Measurements from ENCODE around the gene WDFY4.

DNA sequence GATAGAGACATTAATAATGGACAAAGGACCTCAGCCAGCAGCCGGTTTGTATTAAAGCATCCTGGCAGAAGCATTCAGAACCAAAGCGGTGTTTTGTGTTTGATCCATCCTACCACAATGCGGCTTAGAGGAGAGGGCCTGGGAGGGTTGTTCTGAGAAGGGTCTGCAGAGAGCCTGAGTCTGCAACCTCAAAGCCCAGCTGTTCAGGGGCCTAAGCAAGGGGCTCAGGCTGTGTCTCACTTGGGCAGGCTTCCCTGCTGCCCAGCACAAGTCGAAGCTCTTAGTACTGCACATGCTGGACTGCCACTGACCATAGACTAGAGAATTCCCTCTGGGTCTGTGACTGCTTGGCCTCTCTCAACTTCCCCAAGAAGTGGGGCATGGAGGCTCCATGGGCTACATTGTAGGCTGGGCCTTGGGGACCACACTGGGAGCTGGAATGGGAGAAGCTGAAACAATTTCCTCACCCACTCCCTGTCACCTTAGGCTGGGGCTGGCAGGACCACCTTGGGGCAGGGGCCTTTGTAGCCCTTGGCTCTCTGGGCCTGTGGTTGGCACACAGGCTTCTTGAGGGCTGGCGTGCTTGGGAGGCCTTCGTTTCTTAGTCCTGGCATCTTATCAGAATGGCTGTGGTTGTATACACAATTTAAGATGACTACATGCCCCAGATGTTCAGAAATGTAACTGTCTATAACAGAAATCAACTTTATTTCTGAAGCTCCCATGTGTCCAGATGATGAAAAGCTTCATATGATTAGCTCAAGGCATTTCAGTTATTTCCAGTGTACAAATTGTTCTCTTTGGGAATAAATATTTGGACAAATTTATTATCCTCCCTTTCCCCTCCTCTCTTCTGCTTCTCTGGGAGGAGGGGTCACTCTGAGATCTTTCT lies 210.5 kb downstream of the WDFY4 start:
- TF ChIP-seq, protein P1, sequence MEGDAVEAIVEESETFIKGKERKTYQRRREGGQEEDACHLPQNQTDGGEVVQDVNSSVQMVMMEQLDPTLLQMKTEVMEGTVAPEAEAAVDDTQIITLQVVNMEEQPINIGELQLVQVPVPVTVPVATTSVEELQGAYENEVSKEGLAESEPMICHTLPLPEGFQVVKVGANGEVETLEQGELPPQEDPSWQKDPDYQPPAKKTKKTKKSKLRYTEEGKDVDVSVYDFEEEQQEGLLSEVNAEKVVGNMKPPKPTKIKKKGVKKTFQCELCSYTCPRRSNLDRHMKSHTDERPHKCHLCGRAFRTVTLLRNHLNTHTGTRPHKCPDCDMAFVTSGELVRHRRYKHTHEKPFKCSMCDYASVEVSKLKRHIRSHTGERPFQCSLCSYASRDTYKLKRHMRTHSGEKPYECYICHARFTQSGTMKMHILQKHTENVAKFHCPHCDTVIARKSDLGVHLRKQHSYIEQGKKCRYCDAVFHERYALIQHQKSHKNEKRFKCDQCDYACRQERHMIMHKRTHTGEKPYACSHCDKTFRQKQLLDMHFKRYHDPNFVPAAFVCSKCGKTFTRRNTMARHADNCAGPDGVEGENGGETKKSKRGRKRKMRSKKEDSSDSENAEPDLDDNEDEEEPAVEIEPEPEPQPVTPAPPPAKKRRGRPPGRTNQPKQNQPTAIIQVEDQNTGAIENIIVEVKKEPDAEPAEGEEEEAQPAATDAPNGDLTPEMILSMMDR (conservative IDR thresholded peaks at IDR 0.05; ENCODE audit: low read depth, low read length): no peak
- TF ChIP-seq CEBPB (IDR thresholded peaks at IDR 0.05; ENCODE audit: low read depth, low read length) (no peak), BHLHE40 (IDR thresholded peaks at IDR 0.05; ENCODE audit: low read depth, low read length) (no peak), RCOR1 (IDR thresholded peaks at IDR 0.05; ENCODE audit: insufficient replicate concordance, low read length) (no peak), POLR2A (IDR thresholded peaks at IDR 0.05; ENCODE audit: low read depth, low read length) (no peak), RFX5 (IDR thresholded peaks at IDR 0.05; ENCODE audit: low read depth, low read length) (no peak), CHD1 (IDR thresholded peaks at IDR 0.05; ENCODE audit: low read depth, low read length) (no peak), RAD21 (IDR thresholded peaks at IDR 0.05; ENCODE audit: low read length) (no peak), FOS (IDR thresholded peaks at IDR 0.05; ENCODE audit: low read depth, low read length) (no peak), MAFK (IDR thresholded peaks at IDR 0.05; ENCODE audit: low read depth, low read length) (no peak), MAZ (IDR thresholded peaks at IDR 0.05; ENCODE audit: borderline replicate concordance, low read depth, low read length) (no peak), SMC3 (IDR thresholded peaks at IDR 0.05; ENCODE audit: low read depth, low read length) (no peak)
- TF ChIP-seq, protein P2, sequence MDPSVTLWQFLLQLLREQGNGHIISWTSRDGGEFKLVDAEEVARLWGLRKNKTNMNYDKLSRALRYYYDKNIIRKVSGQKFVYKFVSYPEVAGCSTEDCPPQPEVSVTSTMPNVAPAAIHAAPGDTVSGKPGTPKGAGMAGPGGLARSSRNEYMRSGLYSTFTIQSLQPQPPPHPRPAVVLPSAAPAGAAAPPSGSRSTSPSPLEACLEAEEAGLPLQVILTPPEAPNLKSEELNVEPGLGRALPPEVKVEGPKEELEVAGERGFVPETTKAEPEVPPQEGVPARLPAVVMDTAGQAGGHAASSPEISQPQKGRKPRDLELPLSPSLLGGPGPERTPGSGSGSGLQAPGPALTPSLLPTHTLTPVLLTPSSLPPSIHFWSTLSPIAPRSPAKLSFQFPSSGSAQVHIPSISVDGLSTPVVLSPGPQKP (IDR thresholded peaks at IDR 0.05; ENCODE audit: borderline replicate concordance, low read depth, low read length): no peak
- TF ChIP-seq, protein P3, sequence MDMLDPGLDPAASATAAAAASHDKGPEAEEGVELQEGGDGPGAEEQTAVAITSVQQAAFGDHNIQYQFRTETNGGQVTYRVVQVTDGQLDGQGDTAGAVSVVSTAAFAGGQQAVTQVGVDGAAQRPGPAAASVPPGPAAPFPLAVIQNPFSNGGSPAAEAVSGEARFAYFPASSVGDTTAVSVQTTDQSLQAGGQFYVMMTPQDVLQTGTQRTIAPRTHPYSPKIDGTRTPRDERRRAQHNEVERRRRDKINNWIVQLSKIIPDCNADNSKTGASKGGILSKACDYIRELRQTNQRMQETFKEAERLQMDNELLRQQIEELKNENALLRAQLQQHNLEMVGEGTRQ (IDR thresholded peaks at IDR 0.05; ENCODE audit: low read depth, low read length): no peak

Data from IMR-90 (cell line).